SK-N-SH (cell line): ENCODE data around the gene TTC23. TPM values are rescaled to one million over a fixed set of nuclear protein-coding genes. Genes with fewer than 3 reads are reported as not detected.

Experiments
- CTCF ChIA-PET: fragments of 300-600, 350-600 bp; formaldehyde crosslinking; extraction: SDS; loops from one replicate; lab custom pipeline; 2021; lab: Yijun Ruan, JAX
- POLR2A ChIA-PET: fragments of 350-600 bp; sonication (Branson Sonifier 250); formaldehyde crosslinking; extraction: SDS; loops from one replicate; lab custom pipeline; 2020; ENCODE audit warnings: antibody characterized with exemption, inconsistent platforms; lab: Yijun Ruan, JAX
- DNase-seq: peaks from one replicate; pipeline ENCODE4 v3.0.0; 2012
- H2AFZ ChIP-seq: fragments of 200-600 bp; sonication (generic); 2 replicates; pipeline ENCODE4 v1.8.1; 2016; ENCODE audit warnings: antibody characterized with exemption, mild to moderate bottlenecking, low read depth
- H3F3A ChIP-seq: fragments of 200-600 bp; sonication (generic); replicated peaks from 2 replicates; pipeline ENCODE3; 2016; ENCODE audit warnings: antibody characterized with exemption, mild to moderate bottlenecking; ENCODE audit not compliant: insufficient read depth
- H3K27ac ChIP-seq, 2 experiments: fragments of 200-500 bp in 1 of 2; fragments of 200-600 bp in 1 of 2; sonication (Bioruptor generic) in 1 of 2; sonication (generic), shearing (Covaris generic) in 1 of 2; 2 replicates each; pipeline versions ENCODE4 v1.5.1 to v1.6.1; 2014 to 2016; ENCODE audit warnings: low read depth in 2 of 2, inconsistent platforms in 1 of 2, low read length in 1 of 2, mild to moderate bottlenecking in 1 of 2, mixed read lengths in 1 of 2
- H3K27me3 ChIP-seq: fragments of 200-600 bp; sonication (generic), shearing (Covaris generic); 2 replicates; pipeline ENCODE4 v1.6.1; 2016; ENCODE audit warnings: mixed run types; ENCODE audit not compliant: insufficient read depth
- H3K36me3 ChIP-seq, 2 experiments: fragments of 200-500 bp in 1 of 2; fragments of 200-600 bp in 1 of 2; sonication (Bioruptor generic) in 1 of 2; sonication (generic) in 1 of 2; replicated peaks in 1 of 2; 2 replicates each; pipeline versions ENCODE3 to v1.5.1; 2014 to 2016; ENCODE audit warnings: low read length in 1 of 2, mild to moderate bottlenecking in 1 of 2; ENCODE audit not compliant: insufficient read depth in 2 of 2, control insufficient read depth in 1 of 2
- H3K4me1 ChIP-seq, 2 experiments: fragments of 200-500 bp in 1 of 2; fragments of 200-600 bp in 1 of 2; sonication (Bioruptor generic) in 1 of 2; sonication (generic), shearing (Covaris generic) in 1 of 2; 2 replicates each; pipeline versions ENCODE4 v1.5.1 to v1.6.1; 2014 to 2016; ENCODE audit warnings: low read depth in 1 of 2, low read length in 1 of 2, mixed run types in 1 of 2; ENCODE audit not compliant: insufficient read depth in 2 of 2, control insufficient read depth in 1 of 2
- H3K4me2 ChIP-seq: fragments of 200-600 bp; sonication (generic), shearing (Covaris generic); 2 replicates; pipeline ENCODE4 v1.6.1; 2017; ENCODE audit warnings: mixed run types
- H3K4me3 ChIP-seq, 2 experiments: fragments of 200-500 bp in 1 of 2; fragments of 200-600 bp in 1 of 2; sonication (Bioruptor generic) in 1 of 2; sonication (generic), shearing (Covaris generic) in 1 of 2; 2 replicates each; pipeline versions ENCODE4 v1.5.1 to v1.8.1; 2014 to 2016; ENCODE audit warnings: low read depth in 2 of 2, inconsistent platforms in 1 of 2, low read length in 1 of 2, mild to moderate bottlenecking in 1 of 2, mixed read lengths in 1 of 2, moderate library complexity in 1 of 2
- H3K79me2 ChIP-seq: fragments of 200-600 bp; sonication (generic); 2 replicates; pipeline ENCODE4 v1.8.1; 2017; ENCODE audit warnings: mild to moderate bottlenecking; ENCODE audit not compliant: insufficient read depth
- H3K9ac ChIP-seq: fragments of 200-600 bp; sonication (generic); 2 replicates; pipeline ENCODE4 v1.6.1; 2017; ENCODE audit warnings: mixed run types
- H3K9me2 ChIP-seq: fragments of 200-600 bp; sonication (generic); 2 replicates; pipeline ENCODE4 v1.6.1; 2017; ENCODE audit warnings: mixed run types
- H3K9me3 ChIP-seq: fragments of 200-600 bp; sonication (generic); 2 replicates; pipeline ENCODE4 v1.6.1; 2017; ENCODE audit warnings: mixed run types, mild to moderate bottlenecking, moderate library complexity
- H4K20me1 ChIP-seq: fragments of 200-600 bp; sonication (generic); 2 replicates; pipeline ENCODE4 v1.6.1; 2017; ENCODE audit warnings: mild to moderate bottlenecking, mixed run types; ENCODE audit not compliant: insufficient read depth
- CTCF ChIP-seq: fragments of 200-600 bp; sonication (generic); IDR thresholded peaks from 2 replicates; pipeline ENCODE4 v1.6.1; 2017; ENCODE audit warnings: antibody characterized with exemption, mild to moderate bottlenecking, moderate library complexity
- ELF1 ChIP-seq: IDR thresholded peaks from 2 replicates; pipeline ENCODE4 v1.4.0; 2012
- EP300 ChIP-seq, 2 experiments: IDR thresholded peaks; 2 replicates each; pipeline versions ENCODE4 v1.4.0 to v1.6.1; 2012; ENCODE audit warnings: borderline replicate concordance in 1 of 2, low read depth in 1 of 2, low read length in 1 of 2
- FOSL2 ChIP-seq: IDR thresholded peaks from 2 replicates; pipeline ENCODE4 v1.4.0; 2012; ENCODE audit warnings: low read depth, mild to moderate bottlenecking, moderate library complexity, borderline replicate concordance
- GABPA ChIP-seq: IDR thresholded peaks from 2 replicates; pipeline ENCODE4 v1.4.0; 2012; ENCODE audit warnings: low read depth, mild to moderate bottlenecking
- GATA2 ChIP-seq: sonication (generic); formaldehyde crosslinking; IDR thresholded peaks from 2 replicates; pipeline ENCODE4 v1.5.0; 2020; ENCODE audit warnings: mild to moderate bottlenecking, missing genetic modification reagents
- JUND ChIP-seq: IDR thresholded peaks from 2 replicates; pipeline ENCODE4 v1.4.0; 2012
- MEF2A ChIP-seq: IDR thresholded peaks from 2 replicates; pipeline ENCODE4 v1.4.0; 2012; ENCODE audit warnings: low read depth, borderline replicate concordance
- MXI1 ChIP-seq: IDR thresholded peaks from 2 replicates; pipeline ENCODE4 v1.6.1; 2012; ENCODE audit warnings: mild to moderate bottlenecking, low read depth, low read length, improper control_type of control experiment
- NFIC ChIP-seq: IDR thresholded peaks from 2 replicates; pipeline ENCODE4 v1.4.0; 2012; ENCODE audit warnings: borderline replicate concordance
- POLR2AphosphoS5 ChIP-seq: IDR thresholded peaks from 2 replicates; pipeline ENCODE4 v1.6.1; 2012; ENCODE audit warnings: low read depth, low read length
- SIN3A ChIP-seq: IDR thresholded peaks from 2 replicates; pipeline ENCODE4 v1.6.1; 2012; ENCODE audit warnings: low read depth, mild to moderate bottlenecking, low read length, moderate library complexity, borderline replicate concordance
- TAF1 ChIP-seq: IDR thresholded peaks from 2 replicates; pipeline ENCODE4 v1.6.1; 2012; ENCODE audit warnings: low read depth, mild to moderate bottlenecking, low read length, moderate library complexity, borderline replicate concordance
- TCF12 ChIP-seq: IDR thresholded peaks from 2 replicates; pipeline ENCODE4 v1.4.0; 2012
- USF2 ChIP-seq: fragments of 150-350 bp; IDR thresholded peaks from 2 replicates; pipeline ENCODE4 v1.6.1; 2017; ENCODE audit warnings: antibody characterized with exemption, low read length, low read depth, borderline replicate concordance
- ZBTB33 ChIP-seq: IDR thresholded peaks from 2 replicates; pipeline ENCODE4 v1.4.0; 2012; ENCODE audit warnings: low read depth, borderline replicate concordance
- WGBS: methylation state at CpG from one replicate; pipeline ENCODE4 v1.1.6; 2017; ENCODE audit warnings: low lambda C conversion rate; 5-methylcytosine and 5-hydroxymethylcytosine counted together
- polyA plus RNA-seq, 3 experiments: library from polyadenylated mRNA; depleted of rRNA; stranded (reverse); fragments of >200 nt; gene quantifications; 2 replicates each; pipeline ENCODE4 v1.2.3, GENCODE V29; 2012
- TF ChIP-seq, protein P1 (sequence below): IDR thresholded peaks from 2 replicates; pipeline ENCODE4 v1.4.0; 2012; ENCODE audit warnings: low read depth

Gene TTC23
- polyA plus RNA-seq, 1 of the 3 experiments (the other 2 are of a cell fraction), result 0.79 TPM

- H4K20me1 ChIP-seq, result no peaks in the 10 kb centered on the region
- WGBS, result 92% methylated on average over 4 of the region's 4 CpGs
- H3K4me3 ChIP-seq, result no peak overlapping the region
- H3K4me1 ChIP-seq, result 0 out of 4 replicates have a peak, but pooled peaks cover 0 to 7% of the 10 kb centered on the region in 2 experiments
- ChIA-PET POLR2A (no interaction called here), CTCF (no interaction called here)
- TF ChIP-seq ZBTB33 (no peak), TAF1 (no peak), SIN3A (no peak), MXI1 (no peak), EP300 (IDR thresholded peaks at IDR 0.05; ENCODE audit: borderline replicate concordance in 1 of 2, low read depth in 1 of 2, low read length in 1 of 2) (no peak), JUND (no peak), ELF1 (no peak)
- TF ChIP-seq, protein P1, sequence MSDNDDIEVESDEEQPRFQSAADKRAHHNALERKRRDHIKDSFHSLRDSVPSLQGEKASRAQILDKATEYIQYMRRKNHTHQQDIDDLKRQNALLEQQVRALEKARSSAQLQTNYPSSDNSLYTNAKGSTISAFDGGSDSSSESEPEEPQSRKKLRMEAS, result no peak
- H2AFZ ChIP-seq, result no peak overlapping the region
- H3K36me3 ChIP-seq, result peaks cover 0 to 9% of the 10 kb centered on the region in 2 experiments
- H3K9ac ChIP-seq, result no peak overlapping the region
- no peaks in the 10 kb centered on the region for H3K9me3 ChIP-seq
- H3K4me2 ChIP-seq, result no peak overlapping the region
- H3K9me2 ChIP-seq, result no peaks in the 10 kb centered on the region
- H3K27me3 ChIP-seq, result no peaks in the 10 kb centered on the region
- no peak overlapping the region for H3K27ac ChIP-seq
- no peaks in the 10 kb centered on the region for H3F3A ChIP-seq
- H3K79me2 ChIP-seq, result no peaks in the 10 kb centered on the region
- no peak for DNase-seq
Observed at GRCh38 chr15:99139276-99139675, 110.1 kb downstream of the TTC23 start.

- Histone ChIP-seq H3K4me1 (peaks cover 4 to 7% of the 10 kb centered on the region in 2 experiments; a peak in 1 of 4 replicates), H3K9me2 (no peaks in the 10 kb centered on the region), H3K27ac (no peak overlapping the region), H4K20me1 (no peaks in the 10 kb centered on the region), H3K36me3 (peaks cover 0 to 9% of the 10 kb centered on the region in 2 experiments), H3K4me2 (no peak overlapping the region), H2AFZ (no peak overlapping the region), H3K79me2 (no peaks in the 10 kb centered on the region), H3K9ac (no peak overlapping the region), H3K27me3 (no peaks in the 10 kb centered on the region), H3K4me3 (no peak overlapping the region), H3K9me3 (no peaks in the 10 kb centered on the region), H3F3A (no peaks in the 10 kb centered on the region)
- no peak for DNase-seq
- ChIA-PET CTCF (no interaction called here), POLR2A (no interaction called here)
- TF ChIP-seq POLR2AphosphoS5 (no peak), MXI1 (no peak)
- 93% methylated on average over 11 of the region's 15 CpGs for WGBS
Observed at GRCh38 chr15:99138491-99138982, 110.8 kb downstream of the TTC23 start.

GRCh38 chr15:99137877-99138276 is 111.5 kb downstream of the TTC23 start:
- Histone ChIP-seq H3K27me3 (no peaks in the 10 kb centered on the region), H3K36me3 (peaks cover 2 to 9% of the 10 kb centered on the region in 2 experiments), H3K4me3 (no peak overlapping the region), H3K79me2 (no peaks in the 10 kb centered on the region), H3F3A (no peaks in the 10 kb centered on the region), H4K20me1 (no peaks in the 10 kb centered on the region), H3K9me2 (no peaks in the 10 kb centered on the region), H3K9ac (no peak overlapping the region), H3K4me2 (no peak overlapping the region), H3K27ac (no peak overlapping the region), H3K9me3 (no peaks in the 10 kb centered on the region), H2AFZ (no peak overlapping the region), H3K4me1 (peaks cover 4 to 7% of the 10 kb centered on the region in 2 experiments; a peak in 2 of 4 replicates)
- POLR2A ChIA-PET, result no interaction called here
- CTCF ChIA-PET, result no interaction called here
- no peak for DNase-seq
- 83% methylated on average over 2 of the region's 5 CpGs for WGBS
- TF ChIP-seq ELF1 (no peak), MEF2A (no peak), TAF1 (no peak), GATA2 (CRISPR knock-in tag) (no peak), TCF12 (no peak), SIN3A (no peak), CTCF (no peak), GABPA (no peak), FOSL2 (no peak), NFIC (no peak), POLR2AphosphoS5 (no peak), USF2 (no peak)
- TF ChIP-seq, protein P1, result no peak
